ENCODE data around the gene INTS11.

Gene INTS11

DNA sequence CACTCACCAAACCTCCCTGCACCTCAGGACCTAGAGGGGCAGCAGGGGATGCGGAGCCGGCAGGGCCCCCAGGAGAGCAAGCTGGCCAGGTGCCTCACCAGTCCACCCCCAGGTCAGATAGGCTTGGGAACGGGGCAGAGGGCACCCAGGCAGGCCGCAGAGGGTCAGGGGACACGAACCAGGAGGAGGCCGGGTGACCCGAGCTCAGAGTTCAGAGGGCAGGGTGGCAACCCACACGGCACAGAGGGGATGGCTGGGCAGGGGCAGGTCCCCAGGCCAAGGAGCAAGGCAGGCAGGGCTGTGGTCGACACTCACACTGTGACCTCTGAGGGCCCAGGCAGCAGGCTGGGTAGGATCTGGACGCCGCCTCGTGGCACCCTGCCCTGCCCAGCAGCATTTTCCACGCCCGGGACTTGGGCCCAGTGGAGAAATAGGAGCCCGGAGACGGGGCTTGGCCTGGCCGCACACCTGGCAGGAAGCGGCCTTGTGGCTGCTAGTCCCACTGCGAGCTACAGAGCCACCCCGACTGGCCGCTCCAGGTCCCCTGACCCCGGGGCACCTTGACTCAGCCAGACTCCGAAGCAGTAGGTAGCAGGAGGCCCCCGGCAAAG, 19.5 kb upstream of the INTS11 start:
- TF ChIP-seq BACH2 (CRISPR knock-in tag; IDR thresholded peaks at IDR 0.05; ENCODE audit: borderline replicate concordance) (no peak), ZFP30 (CRISPR knock-in tag; IDR thresholded peaks at IDR 0.05) (no peak), CSDC2 (CRISPR knock-in tag; IDR thresholded peaks at IDR 0.05) (no peak), ZFP3 (CRISPR knock-in tag; IDR thresholded peaks at IDR 0.05) (no peak), ZNF565 (CRISPR knock-in tag; conservative IDR thresholded peaks at IDR 0.05; ENCODE audit: low read depth) (no peak), ISL1 (CRISPR knock-in tag; IDR thresholded peaks at IDR 0.05) (no peak), OSR1 (CRISPR knock-in tag; IDR thresholded peaks at IDR 0.05) (no peak), TOX (CRISPR knock-in tag; IDR thresholded peaks at IDR 0.05; ENCODE audit: borderline replicate concordance) (no peak), RARB (CRISPR knock-in tag; IDR thresholded peaks at IDR 0.05) (no peak), ZC3H10 (CRISPR knock-in tag; IDR thresholded peaks at IDR 0.05) (no peak), ZNF8 (CRISPR knock-in tag; IDR thresholded peaks at IDR 0.05) (no peak), ESRRG (CRISPR knock-in tag; IDR thresholded peaks at IDR 0.05) (no peak), SNAI2 (CRISPR knock-in tag; IDR thresholded peaks at IDR 0.05) (no peak), TCF4 (CRISPR knock-in tag; IDR thresholded peaks at IDR 0.05; ENCODE audit: borderline replicate concordance) (no peak), GLIS3 (CRISPR knock-in tag; IDR thresholded peaks at IDR 0.05) (no peak), ZNF70 (CRISPR knock-in tag; IDR thresholded peaks at IDR 0.05) (no peak)
- TF ChIP-seq, protein P1, sequence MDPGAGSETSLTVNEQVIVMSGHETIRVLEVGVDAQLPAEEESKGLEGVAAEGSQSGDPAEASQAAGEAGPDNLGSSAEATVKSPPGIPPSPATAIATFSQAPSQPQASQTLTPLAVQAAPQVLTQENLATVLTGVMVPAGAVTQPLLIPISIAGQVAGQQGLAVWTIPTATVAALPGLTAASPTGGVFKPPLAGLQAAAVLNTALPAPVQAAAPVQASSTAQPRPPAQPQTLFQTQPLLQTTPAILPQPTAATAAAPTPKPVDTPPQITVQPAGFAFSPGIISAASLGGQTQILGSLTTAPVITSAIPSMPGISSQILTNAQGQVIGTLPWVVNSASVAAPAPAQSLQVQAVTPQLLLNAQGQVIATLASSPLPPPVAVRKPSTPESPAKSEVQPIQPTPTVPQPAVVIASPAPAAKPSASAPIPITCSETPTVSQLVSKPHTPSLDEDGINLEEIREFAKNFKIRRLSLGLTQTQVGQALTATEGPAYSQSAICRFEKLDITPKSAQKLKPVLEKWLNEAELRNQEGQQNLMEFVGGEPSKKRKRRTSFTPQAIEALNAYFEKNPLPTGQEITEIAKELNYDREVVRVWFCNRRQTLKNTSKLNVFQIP (CRISPR knock-in tag; IDR thresholded peaks at IDR 0.05; ENCODE audit: borderline replicate concordance, low read depth), result no peak
- TF ChIP-seq, protein P2, sequence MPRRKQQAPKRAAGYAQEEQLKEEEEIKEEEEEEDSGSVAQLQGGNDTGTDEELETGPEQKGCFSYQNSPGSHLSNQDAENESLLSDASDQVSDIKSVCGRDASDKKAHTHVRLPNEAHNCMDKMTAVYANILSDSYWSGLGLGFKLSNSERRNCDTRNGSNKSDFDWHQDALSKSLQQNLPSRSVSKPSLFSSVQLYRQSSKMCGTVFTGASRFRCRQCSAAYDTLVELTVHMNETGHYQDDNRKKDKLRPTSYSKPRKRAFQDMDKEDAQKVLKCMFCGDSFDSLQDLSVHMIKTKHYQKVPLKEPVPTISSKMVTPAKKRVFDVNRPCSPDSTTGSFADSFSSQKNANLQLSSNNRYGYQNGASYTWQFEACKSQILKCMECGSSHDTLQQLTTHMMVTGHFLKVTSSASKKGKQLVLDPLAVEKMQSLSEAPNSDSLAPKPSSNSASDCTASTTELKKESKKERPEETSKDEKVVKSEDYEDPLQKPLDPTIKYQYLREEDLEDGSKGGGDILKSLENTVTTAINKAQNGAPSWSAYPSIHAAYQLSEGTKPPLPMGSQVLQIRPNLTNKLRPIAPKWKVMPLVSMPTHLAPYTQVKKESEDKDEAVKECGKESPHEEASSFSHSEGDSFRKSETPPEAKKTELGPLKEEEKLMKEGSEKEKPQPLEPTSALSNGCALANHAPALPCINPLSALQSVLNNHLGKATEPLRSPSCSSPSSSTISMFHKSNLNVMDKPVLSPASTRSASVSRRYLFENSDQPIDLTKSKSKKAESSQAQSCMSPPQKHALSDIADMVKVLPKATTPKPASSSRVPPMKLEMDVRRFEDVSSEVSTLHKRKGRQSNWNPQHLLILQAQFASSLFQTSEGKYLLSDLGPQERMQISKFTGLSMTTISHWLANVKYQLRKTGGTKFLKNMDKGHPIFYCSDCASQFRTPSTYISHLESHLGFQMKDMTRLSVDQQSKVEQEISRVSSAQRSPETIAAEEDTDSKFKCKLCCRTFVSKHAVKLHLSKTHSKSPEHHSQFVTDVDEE (CRISPR knock-in tag; IDR thresholded peaks at IDR 0.05), result no peak
- TF ChIP-seq, protein P3, sequence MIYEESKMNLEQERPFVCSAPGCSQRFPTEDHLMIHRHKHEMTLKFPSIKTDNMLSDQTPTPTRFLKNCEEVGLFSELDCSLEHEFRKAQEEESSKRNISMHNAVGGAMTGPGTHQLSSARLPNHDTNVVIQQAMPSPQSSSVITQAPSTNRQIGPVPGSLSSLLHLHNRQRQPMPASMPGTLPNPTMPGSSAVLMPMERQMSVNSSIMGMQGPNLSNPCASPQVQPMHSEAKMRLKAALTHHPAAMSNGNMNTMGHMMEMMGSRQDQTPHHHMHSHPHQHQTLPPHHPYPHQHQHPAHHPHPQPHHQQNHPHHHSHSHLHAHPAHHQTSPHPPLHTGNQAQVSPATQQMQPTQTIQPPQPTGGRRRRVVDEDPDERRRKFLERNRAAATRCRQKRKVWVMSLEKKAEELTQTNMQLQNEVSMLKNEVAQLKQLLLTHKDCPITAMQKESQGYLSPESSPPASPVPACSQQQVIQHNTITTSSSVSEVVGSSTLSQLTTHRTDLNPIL (CRISPR knock-in tag; IDR thresholded peaks at IDR 0.05; ENCODE audit: low read depth), result no peak
- TF ChIP-seq, protein P4, sequence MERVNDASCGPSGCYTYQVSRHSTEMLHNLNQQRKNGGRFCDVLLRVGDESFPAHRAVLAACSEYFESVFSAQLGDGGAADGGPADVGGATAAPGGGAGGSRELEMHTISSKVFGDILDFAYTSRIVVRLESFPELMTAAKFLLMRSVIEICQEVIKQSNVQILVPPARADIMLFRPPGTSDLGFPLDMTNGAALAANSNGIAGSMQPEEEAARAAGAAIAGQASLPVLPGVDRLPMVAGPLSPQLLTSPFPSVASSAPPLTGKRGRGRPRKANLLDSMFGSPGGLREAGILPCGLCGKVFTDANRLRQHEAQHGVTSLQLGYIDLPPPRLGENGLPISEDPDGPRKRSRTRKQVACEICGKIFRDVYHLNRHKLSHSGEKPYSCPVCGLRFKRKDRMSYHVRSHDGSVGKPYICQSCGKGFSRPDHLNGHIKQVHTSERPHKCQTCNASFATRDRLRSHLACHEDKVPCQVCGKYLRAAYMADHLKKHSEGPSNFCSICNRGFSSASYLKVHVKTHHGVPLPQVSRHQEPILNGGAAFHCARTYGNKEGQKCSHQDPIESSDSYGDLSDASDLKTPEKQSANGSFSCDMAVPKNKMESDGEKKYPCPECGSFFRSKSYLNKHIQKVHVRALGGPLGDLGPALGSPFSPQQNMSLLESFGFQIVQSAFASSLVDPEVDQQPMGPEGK (CRISPR knock-in tag; IDR thresholded peaks at IDR 0.05; ENCODE audit: borderline replicate concordance), result no peak
- ATAC-seq, result no peak

DNA sequence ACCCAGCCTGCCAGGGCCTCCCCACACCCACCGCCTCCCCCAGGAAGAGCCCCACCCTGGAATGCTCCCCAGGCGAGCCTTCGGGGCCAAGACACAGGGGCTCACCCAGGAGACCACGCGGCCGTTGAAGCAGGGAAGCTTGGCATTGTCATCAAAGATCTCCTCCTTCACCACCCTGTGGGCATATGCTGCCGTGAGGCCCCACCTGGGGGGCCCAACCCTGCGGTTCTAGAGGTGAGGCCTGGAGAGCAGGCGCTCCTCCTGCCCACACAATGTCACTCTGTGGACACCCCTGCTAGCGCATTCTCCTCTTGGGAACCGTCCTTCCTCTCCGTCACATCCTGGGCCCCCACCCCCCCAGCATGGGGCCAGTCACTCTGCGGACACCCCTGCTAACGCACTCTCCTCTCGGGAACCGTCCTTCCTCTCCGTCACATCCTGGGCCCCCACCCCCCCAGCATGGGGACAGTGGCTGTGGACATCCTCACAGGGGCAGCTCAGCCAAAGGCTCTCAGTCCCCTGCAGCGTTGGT, 18.2 kb upstream of the INTS11 start:
- ATAC-seq, result no peak
- TF ChIP-seq, protein P4 (CRISPR knock-in tag; IDR thresholded peaks at IDR 0.05; ENCODE audit: borderline replicate concordance), result no peak
- TF ChIP-seq OSR1 (CRISPR knock-in tag; IDR thresholded peaks at IDR 0.05), result no peak
- no peak for TF ChIP-seq ISL1 (CRISPR knock-in tag; IDR thresholded peaks at IDR 0.05)
- no peak for TF ChIP-seq TOX (CRISPR knock-in tag; IDR thresholded peaks at IDR 0.05; ENCODE audit: borderline replicate concordance)
- no peak for TF ChIP-seq ZFP30 (CRISPR knock-in tag; IDR thresholded peaks at IDR 0.05)
- TF ChIP-seq ZC3H10 (CRISPR knock-in tag; IDR thresholded peaks at IDR 0.05), result no peak
- no peak for TF ChIP-seq CSDC2 (CRISPR knock-in tag; IDR thresholded peaks at IDR 0.05)
- no peak for TF ChIP-seq GLIS3 (CRISPR knock-in tag; IDR thresholded peaks at IDR 0.05)
- TF ChIP-seq PPARA (CRISPR knock-in tag; IDR thresholded peaks at IDR 0.05; ENCODE audit: borderline replicate concordance), result no peak
- TF ChIP-seq ZFP3 (CRISPR knock-in tag; IDR thresholded peaks at IDR 0.05), result no peak
- TF ChIP-seq, protein P1 (CRISPR knock-in tag; IDR thresholded peaks at IDR 0.05; ENCODE audit: borderline replicate concordance, low read depth), result no peak
- TF ChIP-seq, protein P3 (CRISPR knock-in tag; IDR thresholded peaks at IDR 0.05; ENCODE audit: low read depth), result no peak
- TF ChIP-seq, protein P5, sequence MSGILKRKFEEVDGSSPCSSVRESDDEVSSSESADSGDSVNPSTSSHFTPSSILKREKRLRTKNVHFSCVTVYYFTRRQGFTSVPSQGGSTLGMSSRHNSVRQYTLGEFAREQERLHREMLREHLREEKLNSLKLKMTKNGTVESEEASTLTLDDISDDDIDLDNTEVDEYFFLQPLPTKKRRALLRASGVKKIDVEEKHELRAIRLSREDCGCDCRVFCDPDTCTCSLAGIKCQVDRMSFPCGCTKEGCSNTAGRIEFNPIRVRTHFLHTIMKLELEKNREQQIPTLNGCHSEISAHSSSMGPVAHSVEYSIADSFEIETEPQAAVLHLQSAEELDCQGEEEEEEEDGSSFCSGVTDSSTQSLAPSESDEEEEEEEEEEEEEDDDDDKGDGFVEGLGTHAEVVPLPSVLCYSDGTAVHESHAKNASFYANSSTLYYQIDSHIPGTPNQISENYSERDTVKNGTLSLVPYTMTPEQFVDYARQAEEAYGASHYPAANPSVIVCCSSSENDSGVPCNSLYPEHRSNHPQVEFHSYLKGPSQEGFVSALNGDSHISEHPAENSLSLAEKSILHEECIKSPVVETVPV (CRISPR knock-in tag; IDR thresholded peaks at IDR 0.05), result no peak
- no peak for TF ChIP-seq ZNF8 (CRISPR knock-in tag; IDR thresholded peaks at IDR 0.05)
- TF ChIP-seq ZNF70 (CRISPR knock-in tag; IDR thresholded peaks at IDR 0.05), result no peak
- no peak for TF ChIP-seq BACH2 (CRISPR knock-in tag; IDR thresholded peaks at IDR 0.05; ENCODE audit: borderline replicate concordance)
- TF ChIP-seq ZNF565 (CRISPR knock-in tag; conservative IDR thresholded peaks at IDR 0.05; ENCODE audit: low read depth), result no peak
- TF ChIP-seq ARNTL (CRISPR knock-in tag; IDR thresholded peaks at IDR 0.05; ENCODE audit: borderline replicate concordance, low read depth), result no peak
- TF ChIP-seq RARB (CRISPR knock-in tag; IDR thresholded peaks at IDR 0.05), result no peak
